GM12864 (cell line): ENCODE results near the gene TRIM21.

ENCODE experiments used
- DNase-seq: peaks from one replicate; pipeline ENCODE4 v3.0.0-alpha.2; 2011; ENCODE audit warnings: low read depth
- H3K4me3 ChIP-seq: 2 replicates; pipeline ENCODE4 v1.5.1; 2011; ENCODE audit warnings: mild to moderate bottlenecking, low read depth, low read length, control low read depth
- TF ChIP-seq, protein P1 (sequence below): IDR thresholded peaks from 2 replicates; pipeline ENCODE4 v1.5.1; 2011; ENCODE audit warnings: low read depth, mild to moderate bottlenecking, moderate library complexity, low read length, control low read depth, inconsistent platforms; ENCODE audit errors: missing control alignments

TRIM21 gene

DNA sequence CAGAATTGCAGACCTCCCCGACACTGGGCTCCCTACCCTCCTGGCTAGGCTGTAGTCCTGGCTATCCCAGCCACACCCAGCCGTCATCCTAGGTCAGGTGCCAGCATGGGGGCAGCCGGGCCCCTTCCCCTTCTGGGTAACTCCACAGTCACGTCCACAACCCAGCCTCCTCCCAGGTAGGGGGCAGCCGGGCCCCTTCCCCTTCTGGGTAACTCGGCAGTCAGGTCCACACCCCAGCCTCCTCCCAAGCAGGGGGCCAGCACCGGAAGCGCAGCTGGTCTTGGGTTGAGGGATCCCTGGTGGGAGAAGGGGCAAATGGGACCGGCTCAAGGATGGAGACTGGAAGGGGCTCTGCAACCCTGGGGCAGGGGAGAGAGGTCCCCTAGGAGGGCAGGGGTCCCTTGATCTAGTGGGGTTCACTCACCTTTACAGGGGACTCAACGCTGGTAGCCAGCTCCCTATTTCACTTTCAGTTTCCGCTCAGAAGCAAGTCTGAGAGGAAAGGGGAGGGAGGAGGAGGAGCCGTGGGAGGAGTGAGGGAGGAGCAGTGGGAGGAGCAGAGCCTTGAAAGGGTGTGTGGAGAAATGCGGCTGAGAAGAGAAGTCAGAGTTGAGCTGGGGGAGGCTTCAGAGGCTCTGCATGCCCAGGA lies at the start of gene TRIM21:
TRIM21 (minus strand) TSS at position 494 of the 649 bp plus-strand sequence. CDS start 3,293 bp downstream, outside the sequence.
- peak; percentile 71 for DNase-seq
- TF ChIP-seq, protein P1, sequence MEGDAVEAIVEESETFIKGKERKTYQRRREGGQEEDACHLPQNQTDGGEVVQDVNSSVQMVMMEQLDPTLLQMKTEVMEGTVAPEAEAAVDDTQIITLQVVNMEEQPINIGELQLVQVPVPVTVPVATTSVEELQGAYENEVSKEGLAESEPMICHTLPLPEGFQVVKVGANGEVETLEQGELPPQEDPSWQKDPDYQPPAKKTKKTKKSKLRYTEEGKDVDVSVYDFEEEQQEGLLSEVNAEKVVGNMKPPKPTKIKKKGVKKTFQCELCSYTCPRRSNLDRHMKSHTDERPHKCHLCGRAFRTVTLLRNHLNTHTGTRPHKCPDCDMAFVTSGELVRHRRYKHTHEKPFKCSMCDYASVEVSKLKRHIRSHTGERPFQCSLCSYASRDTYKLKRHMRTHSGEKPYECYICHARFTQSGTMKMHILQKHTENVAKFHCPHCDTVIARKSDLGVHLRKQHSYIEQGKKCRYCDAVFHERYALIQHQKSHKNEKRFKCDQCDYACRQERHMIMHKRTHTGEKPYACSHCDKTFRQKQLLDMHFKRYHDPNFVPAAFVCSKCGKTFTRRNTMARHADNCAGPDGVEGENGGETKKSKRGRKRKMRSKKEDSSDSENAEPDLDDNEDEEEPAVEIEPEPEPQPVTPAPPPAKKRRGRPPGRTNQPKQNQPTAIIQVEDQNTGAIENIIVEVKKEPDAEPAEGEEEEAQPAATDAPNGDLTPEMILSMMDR, result no peak
- peak within 1 kb of the TSS; percentile 69 for H3K4me3 ChIP-seq

DNA sequence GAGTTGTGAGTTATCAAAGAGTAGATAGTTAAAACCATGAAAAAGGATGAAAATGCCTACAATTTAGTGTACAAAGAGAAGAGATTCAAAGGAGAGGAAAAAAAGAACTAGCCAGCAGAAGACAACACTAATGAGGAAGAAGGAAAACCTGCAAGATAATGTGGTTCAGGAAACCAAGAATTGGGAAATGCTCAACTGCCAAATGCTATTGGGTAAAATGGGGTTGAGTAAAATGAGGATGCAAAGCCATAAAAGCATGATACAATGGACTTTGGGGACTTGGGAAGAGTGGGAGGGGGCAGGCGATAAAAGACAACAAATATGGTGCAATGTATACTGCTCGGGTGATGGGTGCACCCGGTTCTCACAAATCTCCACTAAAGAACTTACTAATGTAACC lies 48.0 kb upstream of the TRIM21 start:
- TF ChIP-seq, protein P1, result no peak
- DNase-seq, result no peak
- H3K4me3 ChIP-seq, result no peak overlapping the region

DNA sequence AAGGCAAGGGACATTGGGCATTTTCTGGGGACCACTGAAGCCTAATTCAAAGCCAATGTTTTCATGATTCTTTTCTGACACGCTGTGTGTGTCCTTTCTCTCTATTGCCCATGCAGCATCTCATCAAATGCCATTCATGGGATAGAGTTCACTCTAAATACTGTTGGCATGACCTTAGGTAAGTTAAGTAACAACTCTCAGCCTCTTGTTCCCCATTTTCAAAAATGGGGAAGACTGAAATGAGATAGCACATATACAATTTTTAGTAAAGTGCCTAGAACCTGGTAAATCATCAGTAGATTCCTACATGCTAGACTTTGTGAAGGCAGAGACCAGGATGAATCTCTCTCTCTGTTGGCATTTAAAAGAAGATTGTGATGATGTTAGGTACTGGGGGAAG lies 42.9 kb upstream of the TRIM21 start:
- no peak for DNase-seq
- no peak overlapping the region for H3K4me3 ChIP-seq
- TF ChIP-seq, protein P1, result no peak

DNA sequence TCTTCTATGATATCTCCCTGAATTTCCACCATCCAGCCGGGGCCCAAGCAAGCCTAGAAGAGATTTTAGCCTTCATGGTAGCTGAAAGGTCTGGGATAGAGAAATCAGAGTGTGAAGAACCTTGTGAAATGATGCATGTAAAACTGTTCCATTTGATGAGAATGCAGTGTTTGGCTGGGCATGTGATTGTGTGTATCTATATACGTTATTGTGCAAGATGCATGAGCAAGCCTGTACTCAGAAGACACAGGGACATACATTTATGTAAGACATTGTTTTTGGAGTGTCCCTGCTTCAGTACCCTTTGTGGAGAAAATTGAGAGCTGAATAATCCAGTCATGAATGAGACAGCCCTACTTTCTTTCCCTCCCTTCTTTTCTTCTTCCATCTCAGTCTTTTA lies 40.4 kb upstream of the TRIM21 start:
- TF ChIP-seq, protein P1, result no peak
- no peak for DNase-seq
- H3K4me3 ChIP-seq, result no peak overlapping the region

DNA sequence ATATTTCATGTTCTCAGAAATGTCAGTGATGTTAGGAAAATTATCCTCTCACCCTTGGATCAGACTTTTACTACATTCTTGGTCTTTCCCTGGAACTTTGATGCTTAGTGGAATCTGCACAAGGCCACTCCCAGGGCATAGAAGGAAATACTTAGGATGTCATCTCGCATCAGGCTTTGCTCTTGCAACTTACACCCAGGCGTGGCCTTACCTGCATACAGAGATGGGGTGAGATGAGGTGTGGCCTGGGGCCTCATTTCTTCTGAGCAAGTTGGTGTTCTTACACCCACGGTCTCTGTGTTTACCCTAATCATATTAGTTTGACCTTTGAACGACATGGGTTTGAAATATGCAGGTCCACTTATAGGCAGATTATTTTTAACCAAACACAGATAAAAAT lies 36.5 kb upstream of the TRIM21 start:
- H3K4me3 ChIP-seq, result no peak overlapping the region
- no peak for DNase-seq
- TF ChIP-seq, protein P1, result no peak

DNA sequence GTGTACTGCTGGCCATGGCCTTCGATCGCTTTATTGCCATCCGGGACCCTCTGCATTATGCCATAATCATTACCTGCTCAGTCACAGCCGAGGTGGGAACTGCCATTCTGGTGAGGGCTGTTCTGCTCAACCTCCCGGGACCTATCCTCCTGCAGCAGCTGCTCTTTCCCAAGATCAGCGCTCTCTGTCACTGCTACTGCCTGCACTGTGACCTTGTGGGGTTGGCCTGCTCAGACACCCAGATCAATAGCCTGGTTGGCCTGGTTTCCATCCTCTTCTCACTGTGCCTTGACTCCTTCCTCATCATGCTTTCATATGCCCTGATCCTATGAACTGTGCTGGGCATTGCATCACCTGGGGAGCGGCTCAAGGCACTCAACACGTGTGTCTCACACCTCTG lies 24.9 kb upstream of the TRIM21 start:
- TF ChIP-seq, protein P1, result no peak
- no peak overlapping the region for H3K4me3 ChIP-seq
- DNase-seq, result no peak

DNA sequence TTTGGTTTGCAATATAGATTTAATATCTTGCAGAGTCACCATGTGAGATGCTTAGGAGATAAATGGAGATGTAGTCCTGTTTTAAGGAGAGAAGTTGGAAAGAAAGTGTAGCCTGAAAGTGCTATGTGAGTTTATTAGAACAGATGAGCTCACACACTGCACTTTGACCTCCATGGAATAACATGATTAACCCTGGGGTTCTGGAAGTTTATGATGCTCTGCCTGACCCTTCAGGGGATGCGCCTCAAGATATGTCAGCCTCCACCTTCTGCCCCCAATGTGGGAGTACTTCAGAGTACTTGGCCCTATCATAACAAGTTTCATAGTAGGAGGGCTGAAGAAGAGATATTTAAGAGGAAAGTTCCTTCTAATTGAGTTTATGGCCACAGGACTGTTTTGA lies 23.3 kb upstream of the TRIM21 start:
- DNase-seq, result no peak
- no peak overlapping the region for H3K4me3 ChIP-seq
- TF ChIP-seq, protein P1, result no peak
